NB4 (cell line): ENCODE measurements around the gene PIK3R3.

Source experiments
- DNase-seq: peaks from one replicate; pipeline ENCODE4 v3.0.0; 2010; ENCODE audit warnings: low read depth
- H3K4me3 ChIP-seq: one replicate; pipeline ENCODE4 v1.5.1; 2011; ENCODE audit warnings: mild to moderate bottlenecking, low read depth, low read length, moderate library complexity
- MYC ChIP-seq: IDR thresholded peaks from 2 replicates; pipeline ENCODE4 v1.6.1; 2011; ENCODE audit warnings: low read depth, low read length
- POLR2A ChIP-seq: IDR thresholded peaks from 2 replicates; pipeline ENCODE4 v1.6.1; 2011; ENCODE audit warnings: mild to moderate bottlenecking; ENCODE audit not compliant: insufficient read length; ENCODE audit errors: extremely low read depth
- TF ChIP-seq, protein P1 (sequence below): IDR thresholded peaks from 2 replicates; pipeline ENCODE4 v1.6.1; 2011; ENCODE audit warnings: low read depth, low read length
- TF ChIP-seq, protein P2 (sequence below): IDR thresholded peaks from one replicate; pipeline ENCODE4 v1.5.1; 2012; ENCODE audit warnings: low read depth, low read length

PIK3R3 gene

DNA sequence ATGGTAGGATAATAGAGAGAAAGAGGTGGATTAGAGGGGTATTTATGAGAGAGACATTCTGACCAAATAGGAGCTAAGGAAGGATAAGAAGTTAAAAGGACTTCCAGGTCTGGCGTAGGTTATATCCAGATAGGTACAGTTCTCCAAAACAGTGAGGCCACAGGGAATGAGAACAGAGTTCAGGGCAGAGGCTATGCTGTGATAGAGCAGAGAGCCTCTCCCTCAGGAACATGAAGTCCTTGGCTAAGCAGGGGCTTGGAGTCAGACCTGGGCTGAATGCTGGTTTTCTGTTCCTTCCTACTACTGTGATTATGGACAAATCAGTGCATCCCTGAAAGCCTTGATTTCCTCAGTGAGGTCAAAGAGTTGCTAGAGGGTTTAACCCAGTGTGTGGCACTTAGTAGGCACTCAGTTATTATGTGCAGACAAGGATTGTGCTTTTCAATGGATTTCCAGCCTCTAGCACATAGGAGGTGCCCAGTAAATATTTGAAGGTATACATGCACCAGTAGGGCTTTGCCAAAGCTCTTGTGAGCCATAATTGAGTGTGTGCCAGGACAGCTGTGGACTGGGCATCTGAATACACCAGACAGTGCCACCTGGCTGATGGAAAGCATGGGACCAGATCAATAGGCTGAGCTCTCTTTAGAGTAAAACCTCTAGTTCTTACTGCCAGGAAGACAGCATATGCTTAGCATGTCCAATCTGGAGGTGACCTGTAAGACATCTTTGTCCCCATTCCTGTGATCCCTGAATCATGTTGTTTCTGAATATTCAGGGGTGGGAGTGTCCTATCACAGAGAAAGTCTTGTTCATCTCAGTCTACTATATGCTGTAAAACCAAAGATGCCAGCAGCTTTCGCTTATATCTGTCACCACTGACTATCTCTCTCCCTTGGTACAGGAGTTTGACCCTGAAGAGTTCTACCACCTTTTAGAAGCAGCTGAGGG lies 111.1 kb downstream of the PIK3R3 start:
- no peak for DNase-seq
- TF ChIP-seq, protein P1, sequence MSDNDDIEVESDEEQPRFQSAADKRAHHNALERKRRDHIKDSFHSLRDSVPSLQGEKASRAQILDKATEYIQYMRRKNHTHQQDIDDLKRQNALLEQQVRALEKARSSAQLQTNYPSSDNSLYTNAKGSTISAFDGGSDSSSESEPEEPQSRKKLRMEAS, result no peak
- TF ChIP-seq MYC (no peak), POLR2A (no peak)
- TF ChIP-seq, protein P2, sequence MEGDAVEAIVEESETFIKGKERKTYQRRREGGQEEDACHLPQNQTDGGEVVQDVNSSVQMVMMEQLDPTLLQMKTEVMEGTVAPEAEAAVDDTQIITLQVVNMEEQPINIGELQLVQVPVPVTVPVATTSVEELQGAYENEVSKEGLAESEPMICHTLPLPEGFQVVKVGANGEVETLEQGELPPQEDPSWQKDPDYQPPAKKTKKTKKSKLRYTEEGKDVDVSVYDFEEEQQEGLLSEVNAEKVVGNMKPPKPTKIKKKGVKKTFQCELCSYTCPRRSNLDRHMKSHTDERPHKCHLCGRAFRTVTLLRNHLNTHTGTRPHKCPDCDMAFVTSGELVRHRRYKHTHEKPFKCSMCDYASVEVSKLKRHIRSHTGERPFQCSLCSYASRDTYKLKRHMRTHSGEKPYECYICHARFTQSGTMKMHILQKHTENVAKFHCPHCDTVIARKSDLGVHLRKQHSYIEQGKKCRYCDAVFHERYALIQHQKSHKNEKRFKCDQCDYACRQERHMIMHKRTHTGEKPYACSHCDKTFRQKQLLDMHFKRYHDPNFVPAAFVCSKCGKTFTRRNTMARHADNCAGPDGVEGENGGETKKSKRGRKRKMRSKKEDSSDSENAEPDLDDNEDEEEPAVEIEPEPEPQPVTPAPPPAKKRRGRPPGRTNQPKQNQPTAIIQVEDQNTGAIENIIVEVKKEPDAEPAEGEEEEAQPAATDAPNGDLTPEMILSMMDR, result no peak
- H3K4me3 ChIP-seq, result no peak overlapping the region

DNA sequence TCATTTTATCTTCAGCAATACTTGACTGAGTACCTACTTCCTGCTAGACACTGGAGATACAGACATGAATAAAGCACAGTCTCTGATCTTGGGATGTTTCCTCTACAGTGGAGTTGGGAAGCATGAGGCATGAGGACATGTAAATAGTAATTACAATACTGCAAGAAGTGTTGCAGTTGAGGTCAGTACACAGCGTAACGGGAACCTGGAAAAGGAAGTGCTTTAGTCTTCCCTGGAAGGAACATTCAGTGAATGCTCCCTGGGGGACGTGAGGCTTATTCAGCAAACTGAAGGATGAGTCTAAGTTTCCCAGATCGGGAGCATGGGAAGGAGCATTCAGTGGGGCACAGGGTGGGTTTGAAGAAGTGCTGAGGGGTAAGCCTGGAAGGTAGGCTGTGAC lies 112.4 kb downstream of the PIK3R3 start:
- no peak for DNase-seq
- H3K4me3 ChIP-seq, result no peak overlapping the region
- TF ChIP-seq POLR2A (no peak), MYC (no peak)
- TF ChIP-seq, protein P1, result no peak
- TF ChIP-seq, protein P2, result no peak

DNA sequence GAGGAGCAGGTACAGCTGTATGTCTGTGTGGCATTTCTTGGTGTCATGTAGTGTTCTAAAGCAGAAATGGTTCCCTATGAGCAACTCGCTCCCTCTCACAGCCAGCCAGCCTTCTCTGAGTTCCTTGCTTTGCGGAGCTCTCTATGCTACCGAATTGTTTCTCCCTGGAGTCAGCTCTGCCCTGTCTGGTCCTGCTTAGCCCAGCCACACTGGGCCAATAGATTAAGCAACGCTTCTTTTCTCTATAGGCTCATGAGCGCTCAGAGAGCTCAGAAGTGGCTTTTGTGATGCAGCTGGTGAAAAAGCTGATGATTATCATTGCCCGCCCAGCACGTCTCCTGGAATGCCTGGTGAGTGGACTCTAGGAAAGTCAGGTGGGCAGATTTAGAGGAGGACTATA lies 113.1 kb downstream of the PIK3R3 start:
- no peak for DNase-seq
- TF ChIP-seq POLR2A, result no peak
- TF ChIP-seq, protein P1, result no peak
- TF ChIP-seq, protein P2, result no peak
- TF ChIP-seq MYC, result no peak
- no peak overlapping the region for H3K4me3 ChIP-seq

DNA sequence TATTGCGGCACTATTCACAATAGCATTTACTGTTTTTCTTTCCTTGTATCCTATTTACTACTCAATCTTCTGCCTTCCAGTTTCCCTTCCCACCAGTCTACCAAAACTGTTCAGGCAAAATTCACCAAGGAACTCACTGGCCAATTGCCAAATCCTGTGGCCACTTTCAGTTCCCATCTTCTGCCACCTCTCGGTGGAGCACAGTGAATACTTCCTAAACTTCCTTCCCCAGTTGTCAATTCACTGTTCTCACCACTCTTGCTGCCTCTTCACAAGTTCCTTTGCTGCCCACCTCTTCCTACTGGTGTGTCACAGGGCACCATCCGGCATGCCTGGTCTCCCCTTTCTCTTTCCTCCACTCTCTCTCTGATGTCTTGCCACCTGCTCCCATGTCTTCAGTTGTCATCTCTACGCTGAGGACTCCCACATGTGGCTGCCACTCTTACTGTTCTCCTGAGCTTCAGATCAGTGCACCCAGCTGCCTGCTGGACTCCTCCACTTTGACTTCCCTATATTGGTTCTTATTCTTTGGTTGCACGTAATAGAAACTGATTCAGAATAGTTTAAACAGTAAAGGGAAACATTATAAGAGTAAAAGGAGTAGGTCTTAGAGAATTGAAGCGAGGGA lies 114.4 kb downstream of the PIK3R3 start:
- DNase-seq, result peak; percentile 32
- TF ChIP-seq, protein P2, result no peak
- TF ChIP-seq POLR2A, result no peak
- TF ChIP-seq, protein P1, result no peak
- no peak for TF ChIP-seq MYC
- H3K4me3 ChIP-seq, result no peak overlapping the region

DNA sequence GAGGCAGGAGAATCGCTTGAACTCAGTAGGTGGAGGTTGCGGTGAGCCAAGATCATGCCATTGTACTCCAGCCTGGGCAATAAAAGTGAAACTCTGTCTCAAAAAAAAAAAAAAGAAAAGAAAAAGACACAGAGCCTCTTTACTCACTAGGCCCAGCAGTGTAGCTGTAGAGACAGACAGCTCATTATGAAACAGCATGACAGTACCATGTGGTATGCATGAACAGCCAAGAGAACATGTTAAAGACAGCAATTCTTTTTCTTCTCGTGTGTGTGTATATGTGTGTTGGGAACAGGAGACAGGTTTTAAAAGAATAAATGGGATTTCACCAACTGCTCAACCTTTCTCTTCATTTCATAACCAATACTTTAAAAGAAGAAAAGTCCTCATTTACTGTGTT lies 118.8 kb downstream of the PIK3R3 start:
- no peak for DNase-seq
- no peak overlapping the region for H3K4me3 ChIP-seq
- TF ChIP-seq MYC (no peak), POLR2A (no peak)
- TF ChIP-seq, protein P1, result no peak
- TF ChIP-seq, protein P2, result no peak
